CD14-positive monocyte (primary cell): Measurements from ENCODE around the gene DOC2A. TPM values are rescaled to one million over a fixed set of nuclear protein-coding genes. Genes with fewer than 3 reads are reported as not detected.

ENCODE experiments used
- DNase-seq, 3 donors: peaks; one replicate each; pipeline ENCODE4 v3.0.0-alpha.2; 2011 to 2022
- H2AFZ ChIP-seq: 2 replicates; pipeline ENCODE4 v1.6.0; 2012; ENCODE audit warnings: mild to moderate bottlenecking, low read depth, low read length, inconsistent platforms; ENCODE audit not compliant: insufficient read depth, poor library complexity, severe bottlenecking
- H3K27ac ChIP-seq, 2 donors: 1 replicate in 1 of 2; 2 replicates in 1 of 2; pipeline ENCODE4 v1.5.1; 2012 to 2013; ENCODE audit warnings: low read length in 2 of 2, control low read depth in 1 of 2, inconsistent platforms in 1 of 2, low read depth in 1 of 2, mild to moderate bottlenecking in 1 of 2
- H3K27me3 ChIP-seq, 2 donors: one replicate each; pipeline versions ENCODE4 v1.6.0 to v1.6.1; 2011 to 2013; ENCODE audit warnings: low read length in 2 of 2; ENCODE audit not compliant: control insufficient read depth in 2 of 2, insufficient read depth in 2 of 2
- H3K36me3 ChIP-seq, 2 donors: replicated peaks in 1 of 2; 1 replicate in 1 of 2; 2 replicates in 1 of 2; pipeline versions ENCODE4 v1.5.1 to v1.6.1; 2012 to 2013; ENCODE audit warnings: low read length in 2 of 2, control low read depth in 1 of 2, inconsistent platforms in 1 of 2, mild to moderate bottlenecking in 1 of 2; ENCODE audit not compliant: insufficient read depth in 2 of 2, control insufficient read depth in 1 of 2
- H3K4me1 ChIP-seq, 2 donors: 1 replicate in 1 of 2; 2 replicates in 1 of 2; pipeline versions ENCODE4 v1.5.1 to v1.6.1; 2012 to 2013; ENCODE audit warnings: low read length in 2 of 2, control low read depth in 1 of 2, inconsistent platforms in 1 of 2, mild to moderate bottlenecking in 1 of 2, moderate library complexity in 1 of 2; ENCODE audit not compliant: insufficient read depth in 2 of 2, control insufficient read depth in 1 of 2
- H3K4me2 ChIP-seq: replicated peaks from 2 replicates; pipeline ENCODE3; 2012; ENCODE audit warnings: low read length, moderate library complexity, mild to moderate bottlenecking; ENCODE audit not compliant: poor library complexity, severe bottlenecking; ENCODE audit errors: extremely low read depth
- H3K4me3 ChIP-seq, 3 experiments: fragments of 200-600 bp in 1 of 3; sonication (generic) in 1 of 3; replicated peaks in 1 of 3; 1 replicate in 2 of 3; 2 replicates in 1 of 3; pipeline ENCODE4 v1.5.1; 2011 to 2013; ENCODE audit warnings: low read length in 3 of 3, mild to moderate bottlenecking in 3 of 3, control low read depth in 2 of 3, low read depth in 2 of 3, inconsistent platforms in 1 of 3, moderate library complexity in 1 of 3
- H3K79me2 ChIP-seq: 2 replicates; pipeline ENCODE4 v1.6.0; 2012; ENCODE audit warnings: mild to moderate bottlenecking, control low read depth, inconsistent platforms, low read length, moderate library complexity; ENCODE audit not compliant: insufficient read depth
- H3K9ac ChIP-seq: 2 replicates; pipeline ENCODE4 v1.6.0; 2017; ENCODE audit warnings: low read length, mild to moderate bottlenecking; ENCODE audit not compliant: insufficient read depth, poor library complexity, severe bottlenecking
- H3K9me3 ChIP-seq, 2 donors: replicated peaks in 1 of 2; 1 replicate in 1 of 2; 2 replicates in 1 of 2; pipeline versions ENCODE4 v1.5.1 to v1.6.1; 2012 to 2013; ENCODE audit warnings: low read length in 2 of 2, control low read depth in 1 of 2; ENCODE audit not compliant: control insufficient read depth in 1 of 2, insufficient read depth in 1 of 2
- H4K20me1 ChIP-seq: 2 replicates; pipeline ENCODE4 v1.6.0; 2012; ENCODE audit warnings: mild to moderate bottlenecking, low read length, control low read depth, moderate library complexity; ENCODE audit not compliant: insufficient read depth
- H3K27ac Mint-ChIP-seq, 7 donors: one replicate each; pipeline ENCODE4 v1.8.0; 2020; ENCODE audit warnings: mild to moderate bottlenecking in 7 of 7, mixed read lengths in 7 of 7, moderate library complexity in 6 of 7, inconsistent platforms in 2 of 7
- H3K27me3 Mint-ChIP-seq, 3 donors: one replicate each; pipeline ENCODE4 v1.8.0; 2021 to 2022; ENCODE audit warnings: low read depth in 3 of 3, mild to moderate bottlenecking in 3 of 3, mixed read lengths in 3 of 3, moderate library complexity in 3 of 3, inconsistent platforms in 1 of 3
- H3K36me3 Mint-ChIP-seq, 2 donors: one replicate each; pipeline ENCODE4 v1.8.0; 2020; ENCODE audit warnings: mixed read lengths in 2 of 2, inconsistent platforms in 1 of 2, mild to moderate bottlenecking in 1 of 2
- H3K4me1 Mint-ChIP-seq: one replicate; pipeline ENCODE4 v1.8.0; 2020; ENCODE audit warnings: mild to moderate bottlenecking, mixed read lengths
- H3K4me3 Mint-ChIP-seq, 2 donors: one replicate each; pipeline ENCODE4 v1.8.0; 2020; ENCODE audit warnings: mild to moderate bottlenecking in 2 of 2, mixed read lengths in 2 of 2, moderate library complexity in 1 of 2
- H3K9me3 Mint-ChIP-seq, 7 donors: one replicate each; pipeline ENCODE4 v1.8.0; 2020 to 2022; ENCODE audit warnings: mixed read lengths in 7 of 7, mild to moderate bottlenecking in 6 of 7, moderate library complexity in 6 of 7, inconsistent platforms in 2 of 7
- WGBS: methylation state at CpG from one replicate; pipeline ENCODE4 v1.1.5; 2013; ENCODE audit warnings: missing lambda C conversion rate; ENCODE audit not compliant: insufficient coverage; 5-methylcytosine and 5-hydroxymethylcytosine counted together
- intact Hi-C, 2 donors: fragments of 100-400 bp; cut with micrococcal nuclease; formaldehyde crosslinking; loops; one replicate each; pipeline versions ENCODE4 v1.15.0 to v1.15.1; 2023
- polyA plus RNA-seq, 3 donors: library from polyadenylated mRNA; depleted of rRNA in 1 of 3; unstranded in 2 of 3; stranded (reverse) in 1 of 3; fragments of 300-500 nt in 2 of 3; fragments of >200 nt in 1 of 3; fragmentation: Illumina TruSeq in 2 of 3; gene quantifications; 1 replicate in 2 of 3; 2 replicates in 1 of 3; pipeline ENCODE4 v1.2.3, GENCODE V29; 2012 to 2021
- TF ChIP-seq, protein P1 (sequence below): fragments of 200-600 bp; IDR thresholded peaks from one replicate; pipeline ENCODE4 v1.8.0; 2022; ENCODE audit warnings: antibody characterized with exemption, mild to moderate bottlenecking

DOC2A gene
- polyA plus RNA-seq, 3 donors: 0.23 to 3.7 (median 0.66) TPM

GRCh38 chr16:30023586-30023985 lies 12.8 kb upstream of the DOC2A start:
- H3K4me3 Mint-ChIP-seq: no peak overlapping the region
- intact Hi-C loops: loop anchor here in 1 of 2 donors (10.0 kb wide), 2 partner anchors 79 to 329 kb away; no protein-coding TSS in a partner anchor
- peaks cover 0 to 18% of the 10 kb centered on the region in 2 donors for H3K27me3 ChIP-seq

DNA sequence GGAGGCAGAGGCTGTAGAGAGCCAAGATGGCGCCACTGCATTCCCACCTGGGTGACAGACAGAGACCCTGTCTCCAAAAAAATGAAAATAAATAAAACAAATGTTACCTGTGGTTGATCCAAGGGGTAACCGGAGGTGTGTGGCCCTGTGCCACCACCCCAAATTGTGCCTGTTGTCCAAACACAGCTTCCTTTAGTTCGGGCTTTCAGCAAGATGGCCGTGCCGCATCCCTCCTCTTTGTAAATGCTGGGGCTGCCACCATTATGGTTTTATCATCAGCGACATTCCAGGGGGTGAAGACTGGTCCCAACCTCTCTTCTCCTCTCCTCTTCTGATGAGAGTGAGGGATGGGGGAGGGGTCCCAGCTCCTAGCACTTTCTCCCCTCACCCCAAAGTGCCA lies 12.1 kb upstream of the DOC2A start, which contains the start of gene C16orf92:
TSS of gene C16orf92 (plus strand) at position 312 of the 400 bp plus-strand sequence. CDS start 143 bp downstream, outside the sequence.
- DNase-seq: no peak
- Mint-ChIP-seq H3K36me3 (no peaks in the 10 kb centered on the region), H3K9me3 (peaks cover 0 to 5% (median 1%) of the 10 kb centered on the region in 7 donors), H3K4me3 (no peak within 1 kb of the TSS), H3K27ac (no peak within 1 kb of the TSS), H3K27me3 (peaks cover 15 to 25% (median 20%) of the 10 kb centered on the region in 3 donors), H3K4me1 (peaks cover 14% of the 10 kb centered on the region)
- Histone ChIP-seq H3K27ac (no peak within 1 kb of the TSS), H4K20me1 (no peaks in the 10 kb centered on the region), H2AFZ (no peak within 1 kb of the TSS), H3K4me3 (no peak within 1 kb of the TSS), H3K79me2 (no peaks in the 10 kb centered on the region), H3K4me1 (peaks cover 11 to 15% of the 10 kb centered on the region in 2 donors), H3K27me3 (peaks cover 0 to 11% of the 10 kb centered on the region in 2 donors), H3K9me3 (no peaks in the 10 kb centered on the region), H3K36me3 (no peaks in the 10 kb centered on the region), H3K4me2 (no peak within 1 kb of the TSS), H3K9ac (no peak within 1 kb of the TSS)
- TF ChIP-seq, protein P1, sequence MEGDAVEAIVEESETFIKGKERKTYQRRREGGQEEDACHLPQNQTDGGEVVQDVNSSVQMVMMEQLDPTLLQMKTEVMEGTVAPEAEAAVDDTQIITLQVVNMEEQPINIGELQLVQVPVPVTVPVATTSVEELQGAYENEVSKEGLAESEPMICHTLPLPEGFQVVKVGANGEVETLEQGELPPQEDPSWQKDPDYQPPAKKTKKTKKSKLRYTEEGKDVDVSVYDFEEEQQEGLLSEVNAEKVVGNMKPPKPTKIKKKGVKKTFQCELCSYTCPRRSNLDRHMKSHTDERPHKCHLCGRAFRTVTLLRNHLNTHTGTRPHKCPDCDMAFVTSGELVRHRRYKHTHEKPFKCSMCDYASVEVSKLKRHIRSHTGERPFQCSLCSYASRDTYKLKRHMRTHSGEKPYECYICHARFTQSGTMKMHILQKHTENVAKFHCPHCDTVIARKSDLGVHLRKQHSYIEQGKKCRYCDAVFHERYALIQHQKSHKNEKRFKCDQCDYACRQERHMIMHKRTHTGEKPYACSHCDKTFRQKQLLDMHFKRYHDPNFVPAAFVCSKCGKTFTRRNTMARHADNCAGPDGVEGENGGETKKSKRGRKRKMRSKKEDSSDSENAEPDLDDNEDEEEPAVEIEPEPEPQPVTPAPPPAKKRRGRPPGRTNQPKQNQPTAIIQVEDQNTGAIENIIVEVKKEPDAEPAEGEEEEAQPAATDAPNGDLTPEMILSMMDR: no peak
- WGBS: 90% methylated on average over 2 of the region's 6 CpGs
- intact Hi-C loops: loop anchor here in 1 of 2 donors (10.0 kb wide), 2 partner anchors 78 to 328 kb away; no protein-coding TSS in a partner anchor

More at GRCh38 chr16:30023586-30023985, 12.8 kb upstream of the DOC2A start:
- Histone ChIP-seq H3K9ac (no peak overlapping the region), H3K4me1 (peaks cover 11 to 15% of the 10 kb centered on the region in 2 donors), H3K36me3 (no peaks in the 10 kb centered on the region), H3K27ac (no peak overlapping the region), H3K79me2 (no peaks in the 10 kb centered on the region), H2AFZ (no peak overlapping the region), H3K9me3 (no peaks in the 10 kb centered on the region), H4K20me1 (no peaks in the 10 kb centered on the region), H3K4me3 (no peak overlapping the region), H3K4me2 (no peak overlapping the region)
- Mint-ChIP-seq H3K27ac (no peak overlapping the region), H3K9me3 (peaks cover 0 to 5% (median 1%) of the 10 kb centered on the region in 7 donors), H3K4me1 (peaks cover 14% of the 10 kb centered on the region), H3K36me3 (no peaks in the 10 kb centered on the region), H3K27me3 (peaks cover 20 to 31% (median 26%) of the 10 kb centered on the region in 3 donors)
- 88% methylated on average over 7 of the region's 11 CpGs for WGBS
- TF ChIP-seq, protein P1: no peak
- no peak for DNase-seq
